ENCODE results near the gene SPAG5. TPM values are rescaled to one million over a fixed set of nuclear protein-coding genes. Genes with fewer than 3 reads are reported as not detected.

Gene SPAG5
- total and polyA plus RNA-seq, 2 experiments from 2014 or later: 20.5 to 27.0 TPM

GRCh38 chr17:28599311-28600184, 723 bp upstream of the SPAG5 start:
- Histone ChIP-seq H3K9me3 (ENCODE audit: low read depth) (no peaks in the 10 kb centered on the region), H3K4me1 (ENCODE audit: insufficient read depth) (no peaks in the 10 kb centered on the region), H3K79me2 (ENCODE audit: insufficient read depth) (peaks cover 32% of the 10 kb centered on the region), H3K27ac (peak overlapping the region; percentile 97), H3K36me3 (ENCODE audit: low read depth) (no peaks in the 10 kb centered on the region), H3K9ac (peak overlapping the region; percentile 93), H2AFZ (peak overlapping the region; percentile 88), H3K9me2 (ENCODE audit: insufficient read depth) (no peaks in the 10 kb centered on the region), H3K27me3 (replicated peaks; ENCODE audit: insufficient read depth) (no peaks in the 10 kb centered on the region), H3K4me3 (peak overlapping the region; percentile 88), H3K4me2 (ENCODE audit: unreplicated experiment) (peak overlapping the region; percentile 87), H3F3A (ENCODE audit: insufficient read depth) (peaks cover 12% of the 10 kb centered on the region), H4K20me1 (ENCODE audit: insufficient read depth) (no peaks in the 10 kb centered on the region)
- in situ Hi-C loops (cut with MboI): no loop called here
- TF ChIP-seq EZH2 (IDR thresholded peaks at IDR 0.05; ENCODE audit: insufficient read depth, poor library complexity, severe bottlenecking) (no peak), EZH2phosphoT487 (IDR thresholded peaks at IDR 0.05; ENCODE audit: insufficient read depth, low read depth) (no peak)
- peak; percentile 96 for DNase-seq
- 1 to 2% methylated on average over 40 of the region's 40 CpGs for WGBS, 2 experiments (ENCODE audit: low coverage in 1 of 2, low lambda C conversion rate in 2 of 2, missing lambda C conversion rate in 2 of 2)

- H3K4me1 ChIP-seq (ENCODE audit: insufficient read depth): no peaks in the 10 kb centered on the region
- peaks cover 12% of the 10 kb centered on the region for H3F3A ChIP-seq (ENCODE audit: insufficient read depth)
- peak overlapping the region; percentile 88 for H3K4me3 ChIP-seq
- peak overlapping the region; percentile 88 for H2AFZ ChIP-seq
- TF ChIP-seq EZH2 (IDR thresholded peaks at IDR 0.05; ENCODE audit: insufficient read depth, poor library complexity, severe bottlenecking): no peak
- no peak for TF ChIP-seq EZH2phosphoT487 (IDR thresholded peaks at IDR 0.05; ENCODE audit: insufficient read depth, low read depth)
- H4K20me1 ChIP-seq (ENCODE audit: insufficient read depth): no peaks in the 10 kb centered on the region
- H3K9me2 ChIP-seq (ENCODE audit: insufficient read depth): no peaks in the 10 kb centered on the region
- H3K36me3 ChIP-seq (ENCODE audit: low read depth): no peaks in the 10 kb centered on the region
- H3K27ac ChIP-seq: peak overlapping the region; percentile 97
- peaks cover 36% of the 10 kb centered on the region for H3K79me2 ChIP-seq (ENCODE audit: insufficient read depth)
- peak overlapping the region; percentile 93 for H3K9ac ChIP-seq
- H3K9me3 ChIP-seq (ENCODE audit: low read depth): no peaks in the 10 kb centered on the region
- in situ Hi-C loops (cut with MboI): no loop called here
- H3K4me2 ChIP-seq (ENCODE audit: unreplicated experiment): peak overlapping the region; percentile 87
- H3K27me3 ChIP-seq (replicated peaks; ENCODE audit: insufficient read depth): no peaks in the 10 kb centered on the region
- WGBS, 2 experiments (ENCODE audit: low coverage in 1 of 2, low lambda C conversion rate in 2 of 2, missing lambda C conversion rate in 2 of 2): 1 to 2% methylated on average over 13 to 17 of the region's 17 CpGs
- DNase-seq: no peak
Measured at GRCh38 chr17:28598389-28598788, 436 bp downstream of the SPAG5 start.

GRCh38 chr17:28597606-28598383, 1.0 kb downstream of the SPAG5 start:
- peak overlapping the region; percentile 88 for H3K4me3 ChIP-seq
- peak overlapping the region; percentile 87 for H3K4me2 ChIP-seq (ENCODE audit: unreplicated experiment)
- H2AFZ ChIP-seq: peak overlapping the region; percentile 88
- H3K4me1 ChIP-seq (ENCODE audit: insufficient read depth): no peaks in the 10 kb centered on the region
- no peak overlapping the region for H3K27ac ChIP-seq
- no peaks in the 10 kb centered on the region for H4K20me1 ChIP-seq (ENCODE audit: insufficient read depth)
- no peak for DNase-seq
- TF ChIP-seq EZH2phosphoT487 (IDR thresholded peaks at IDR 0.05; ENCODE audit: insufficient read depth, low read depth) (no peak), EZH2 (IDR thresholded peaks at IDR 0.05; ENCODE audit: insufficient read depth, poor library complexity, severe bottlenecking) (no peak)
- H3K79me2 ChIP-seq (ENCODE audit: insufficient read depth): peaks cover 36% of the 10 kb centered on the region
- no peaks in the 10 kb centered on the region for H3K27me3 ChIP-seq (replicated peaks; ENCODE audit: insufficient read depth)
- peak overlapping the region; percentile 93 for H3K9ac ChIP-seq
- peaks cover 12% of the 10 kb centered on the region for H3F3A ChIP-seq (ENCODE audit: insufficient read depth)
- in situ Hi-C loops (cut with MboI): no loop called here
- no peaks in the 10 kb centered on the region for H3K9me2 ChIP-seq (ENCODE audit: insufficient read depth)
- WGBS, 2 experiments (ENCODE audit: low coverage in 1 of 2, low lambda C conversion rate in 2 of 2, missing lambda C conversion rate in 2 of 2): 35 to 36% methylated on average over 5 of the region's 5 CpGs
- H3K36me3 ChIP-seq (ENCODE audit: low read depth): no peaks in the 10 kb centered on the region
- no peaks in the 10 kb centered on the region for H3K9me3 ChIP-seq (ENCODE audit: low read depth)

DNA sequence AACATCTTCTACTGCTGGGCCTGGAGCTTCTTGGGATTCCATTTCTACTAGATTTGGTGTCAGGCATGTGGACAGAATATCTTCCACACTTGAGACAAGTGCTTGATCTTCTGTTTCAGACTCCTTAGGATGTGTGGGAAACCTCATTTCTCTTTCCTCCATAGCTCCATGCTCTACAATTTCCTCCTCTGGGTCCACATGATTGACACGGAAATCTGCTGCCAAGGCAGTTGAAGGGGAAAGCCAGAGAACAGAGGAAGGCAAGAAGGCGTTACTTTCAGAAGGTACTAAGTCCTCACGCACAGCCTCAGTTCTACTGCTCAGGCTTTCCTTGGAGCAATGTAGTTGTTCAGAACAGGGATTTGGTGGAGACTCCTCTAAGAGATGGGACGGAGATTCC, 6.6 kb downstream of the SPAG5 start:
- no peak overlapping the region for H3K4me3 ChIP-seq
- H3K27me3 ChIP-seq (replicated peaks; ENCODE audit: insufficient read depth): no peaks in the 10 kb centered on the region
- H3F3A ChIP-seq (ENCODE audit: insufficient read depth): no peaks in the 10 kb centered on the region
- no peak overlapping the region for H2AFZ ChIP-seq
- no peak overlapping the region for H3K9ac ChIP-seq
- peaks cover 24% of the 10 kb centered on the region for H3K79me2 ChIP-seq (ENCODE audit: insufficient read depth)
- in situ Hi-C loops (cut with MboI): no loop called here
- 0 out of 2 replicates have a peak, but pooled peaks cover 8% of the 10 kb centered on the region for H3K36me3 ChIP-seq (ENCODE audit: low read depth)
- 99 to 100% methylated on average over 4 of the region's 4 CpGs for WGBS, 2 experiments (ENCODE audit: low coverage in 1 of 2, low lambda C conversion rate in 2 of 2, missing lambda C conversion rate in 2 of 2)
- TF ChIP-seq EZH2 (IDR thresholded peaks at IDR 0.05; ENCODE audit: insufficient read depth, poor library complexity, severe bottlenecking) (no peak), EZH2phosphoT487 (IDR thresholded peaks at IDR 0.05; ENCODE audit: insufficient read depth, low read depth) (no peak)
- DNase-seq: no peak
- no peaks in the 10 kb centered on the region for H3K9me2 ChIP-seq (ENCODE audit: insufficient read depth)
- no peaks in the 10 kb centered on the region for H4K20me1 ChIP-seq (ENCODE audit: insufficient read depth)
- no peak overlapping the region for H3K27ac ChIP-seq
- no peak overlapping the region for H3K4me2 ChIP-seq (ENCODE audit: unreplicated experiment)
- H3K4me1 ChIP-seq (ENCODE audit: insufficient read depth): no peaks in the 10 kb centered on the region
- H3K9me3 ChIP-seq (ENCODE audit: low read depth): no peaks in the 10 kb centered on the region
